Skeletal muscle satellite cell (primary cell): Measurements from ENCODE around the gene PLK3. TPM values are rescaled to one million over a fixed set of nuclear protein-coding genes. Genes with fewer than 3 reads are reported as not detected.

Experiments
- H3K27me3 ChIP-seq: 2 replicates; pipeline ENCODE4 v1.7.0; 2013; ENCODE audit warnings: low read length; ENCODE audit not compliant: control insufficient read depth, insufficient read depth
- H3K36me3 ChIP-seq: 2 replicates; pipeline ENCODE4 v1.7.0; 2013; ENCODE audit warnings: mild to moderate bottlenecking, control low read depth, low read length; ENCODE audit not compliant: insufficient read depth
- H3K4me1 ChIP-seq: 2 replicates; pipeline ENCODE4 v1.7.0; 2013; ENCODE audit warnings: low read length; ENCODE audit not compliant: control insufficient read depth, insufficient read depth
- H3K4me2 ChIP-seq: 2 replicates; pipeline ENCODE4 v1.7.0; 2013; ENCODE audit warnings: mild to moderate bottlenecking, low read length
- H3K4me3 ChIP-seq: 2 replicates; pipeline ENCODE4 v1.7.0; 2013; ENCODE audit warnings: low read length
- H3K9ac ChIP-seq: 2 replicates; pipeline ENCODE4 v1.7.0; 2013; ENCODE audit warnings: mild to moderate bottlenecking, low read depth, low read length, moderate library complexity
- H3K9me3 ChIP-seq: replicated peaks from 2 replicates; pipeline ENCODE4 v1.7.0; 2013; ENCODE audit warnings: mild to moderate bottlenecking, control low read depth, low read length
- small RNA-seq: library from RNA; depleted of rRNA; stranded (forward); fragments of <200 nt; gene quantifications from one replicate; pipeline ENCODE3, GENCODE V24; 2012

PLK3 gene

DNA sequence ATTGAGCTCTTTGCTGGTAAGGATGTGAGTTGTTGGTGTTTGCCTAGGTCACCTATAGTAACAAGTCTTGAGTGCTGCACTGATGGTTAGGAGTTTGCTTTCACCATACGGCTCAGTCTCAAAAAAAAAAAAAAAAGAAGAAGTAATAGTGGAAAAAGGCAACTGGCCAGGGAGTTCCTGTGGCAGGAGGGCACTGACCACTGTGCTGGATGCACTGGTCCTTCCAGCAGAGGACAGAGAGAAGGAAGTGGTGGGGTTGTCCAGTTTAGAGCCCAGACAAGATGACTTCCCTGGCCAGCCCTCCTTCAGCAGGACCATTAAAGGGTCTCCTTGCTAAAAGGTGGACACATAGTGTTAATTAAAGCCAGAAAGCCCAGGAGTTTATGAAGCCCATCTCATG, 54.8 kb downstream of the PLK3 start:
- Histone ChIP-seq H3K4me2 (no peak overlapping the region), H3K27me3 (no peaks in the 10 kb centered on the region), H3K9ac (no peak overlapping the region), H3K4me1 (no peaks in the 10 kb centered on the region), H3K9me3 (no peaks in the 10 kb centered on the region), H3K4me3 (no peak overlapping the region), H3K36me3 (peaks cover 5% of the 10 kb centered on the region)

Small RNA genes within 50 kb of the gene (small RNA-seq; reads per million reads assigned to genes)
- gene AL136380.1 (not detected), gene SNORD38A (2,627 reads per million, percentile 100 among the genes with 10 or more reads in this experiment), gene SNORD38B (not detected), gene SNORD46 (34.4 reads per million, percentile 95 among the genes with 10 or more reads in this experiment), gene SNORD55 (not detected)
